PC-9 (cell line): ENCODE results near the gene LBX2. TPM values are rescaled to one million over a fixed set of nuclear protein-coding genes. Genes with fewer than 3 reads are reported as not detected.

Source experiments
- BruUV-seq: library from RNA; stranded (reverse); fragments of 400-500 nt; replicated peaks from 2 replicates; lab custom pipeline; 2021; lab: Mats Ljungman, UMichigan
- CTCF ChIA-PET: fragments of 300-600 bp; sonication (Branson Sonifier 250); formaldehyde crosslinking; loops from one replicate; lab custom pipeline; 2022; ENCODE audit warnings: antibody characterized with exemption; lab: Charles Lee
- POLR2A ChIA-PET: fragments of 300-600 bp; sonication (Branson Sonifier 250); formaldehyde crosslinking; loops from one replicate; lab custom pipeline; 2022; ENCODE audit warnings: antibody characterized with exemption; ENCODE audit not compliant: unreplicated experiment; lab: Charles Lee
- DNase-seq, 2 experiments: peaks; one replicate each; pipeline versions ENCODE4 v3.0.0 to v3.0.0-alpha.2; 2015 to 2022; ENCODE audit warnings: mixed read lengths in 1 of 2
- H2AFZ ChIP-seq: fragments of 200-600 bp; sonication (generic); 2 replicates; pipeline ENCODE4 v1.8.1; 2017; ENCODE audit warnings: antibody characterized with exemption
- H3F3A ChIP-seq: fragments of 200-600 bp; sonication (generic); 2 replicates; pipeline ENCODE4 v1.8.1; 2017; ENCODE audit warnings: antibody characterized with exemption, mild to moderate bottlenecking, low read depth; ENCODE audit not compliant: insufficient read depth
- H3K27ac ChIP-seq: fragments of 200-600 bp; sonication (generic); 2 replicates; pipeline ENCODE4 v1.6.1; 2016; ENCODE audit warnings: mixed run types
- H3K27me3 ChIP-seq: fragments of 200-600 bp; sonication (generic); 2 replicates; pipeline ENCODE4 v1.6.1; 2016; ENCODE audit warnings: low read depth, mixed run types; ENCODE audit not compliant: insufficient read depth
- H3K36me3 ChIP-seq: fragments of 200-600 bp; sonication (generic); 2 replicates; pipeline ENCODE4 v1.6.1; 2016; ENCODE audit warnings: low read depth, mixed run types
- H3K4me1 ChIP-seq: fragments of 200-600 bp; sonication (generic); replicated peaks from 2 replicates; pipeline ENCODE4 v1.6.1; 2016; ENCODE audit warnings: mixed run types; ENCODE audit not compliant: insufficient read depth
- H3K4me2 ChIP-seq: fragments of 200-600 bp; sonication (generic); 2 replicates; pipeline ENCODE4 v1.6.1; 2017; ENCODE audit warnings: mixed run types
- H3K4me3 ChIP-seq: fragments of 200-600 bp; sonication (generic); 2 replicates; pipeline ENCODE4 v1.6.1; 2016; ENCODE audit warnings: mixed run types
- H3K79me2 ChIP-seq: fragments of 200-600 bp; sonication (generic); 2 replicates; pipeline ENCODE4 v1.6.1; 2017; ENCODE audit warnings: low read depth, mixed run types
- H3K9me2 ChIP-seq: fragments of 200-600 bp; sonication (generic); 2 replicates; pipeline ENCODE4 v1.8.1; 2017; ENCODE audit warnings: mild to moderate bottlenecking; ENCODE audit not compliant: insufficient read depth
- H3K9me3 ChIP-seq: fragments of 200-600 bp; sonication (generic); 2 replicates; pipeline ENCODE4 v1.8.1; 2016; ENCODE audit warnings: low read depth; ENCODE audit not compliant: insufficient read depth
- H4K20me1 ChIP-seq: fragments of 200-600 bp; sonication (generic); 2 replicates; pipeline ENCODE4 v1.8.1; 2017; ENCODE audit not compliant: insufficient read depth
- EZH2 ChIP-seq: fragments of 200-600 bp; sonication (generic); IDR thresholded peaks from 2 replicates; pipeline ENCODE4 v1.8.0; 2017; ENCODE audit warnings: antibody characterized with exemption, low read depth
- intact Hi-C: fragments of 100-400 bp; cut with micrococcal nuclease; formaldehyde crosslinking; loops from one replicate; pipeline ENCODE4 v1.10.0; 2022; ENCODE audit not compliant: unreplicated experiment
- total RNA-seq: library from RNA; stranded (reverse); gene quantifications from 2 replicates; pipeline ENCODE4 v1.2.3, GENCODE V29; 2021
- TF ChIP-seq, protein P1 (sequence below): fragments of 200-600 bp; sonication (generic); conservative IDR thresholded peaks from 2 replicates; pipeline ENCODE4 v1.6.1; 2017; ENCODE audit warnings: mixed run types, antibody characterized with exemption, mild to moderate bottlenecking, moderate library complexity

LBX2 gene
- total RNA-seq, 1 experiment from 2014 or later = 0.76 TPM

- intact Hi-C loops = loop anchor here (1.0 to 10.0 kb wide), 6 partner anchors 24 to 172 kb away; partner anchors contain the start of genes AUP1, HTRA2, INO80B and PCGF1
- no peaks in the 10 kb centered on the region for H3K9me3 ChIP-seq
- TF ChIP-seq EZH2 = no peak
- TF ChIP-seq, protein P1, sequence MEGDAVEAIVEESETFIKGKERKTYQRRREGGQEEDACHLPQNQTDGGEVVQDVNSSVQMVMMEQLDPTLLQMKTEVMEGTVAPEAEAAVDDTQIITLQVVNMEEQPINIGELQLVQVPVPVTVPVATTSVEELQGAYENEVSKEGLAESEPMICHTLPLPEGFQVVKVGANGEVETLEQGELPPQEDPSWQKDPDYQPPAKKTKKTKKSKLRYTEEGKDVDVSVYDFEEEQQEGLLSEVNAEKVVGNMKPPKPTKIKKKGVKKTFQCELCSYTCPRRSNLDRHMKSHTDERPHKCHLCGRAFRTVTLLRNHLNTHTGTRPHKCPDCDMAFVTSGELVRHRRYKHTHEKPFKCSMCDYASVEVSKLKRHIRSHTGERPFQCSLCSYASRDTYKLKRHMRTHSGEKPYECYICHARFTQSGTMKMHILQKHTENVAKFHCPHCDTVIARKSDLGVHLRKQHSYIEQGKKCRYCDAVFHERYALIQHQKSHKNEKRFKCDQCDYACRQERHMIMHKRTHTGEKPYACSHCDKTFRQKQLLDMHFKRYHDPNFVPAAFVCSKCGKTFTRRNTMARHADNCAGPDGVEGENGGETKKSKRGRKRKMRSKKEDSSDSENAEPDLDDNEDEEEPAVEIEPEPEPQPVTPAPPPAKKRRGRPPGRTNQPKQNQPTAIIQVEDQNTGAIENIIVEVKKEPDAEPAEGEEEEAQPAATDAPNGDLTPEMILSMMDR = peak; percentile 91
- H3K36me3 ChIP-seq = peaks cover 12% of the 10 kb centered on the region
- H3K4me3 ChIP-seq = peak within 1 kb of the TSS; percentile 92
- peak; percentile 89 to 90 for DNase-seq
- H3K9me2 ChIP-seq = no peaks in the 10 kb centered on the region
- CTCF ChIA-PET = interaction anchor here (2.0 kb wide), 1 partner anchor 105 kb away, joined by 7 read pairs; no protein-coding TSS in a partner anchor
- H4K20me1 ChIP-seq = no peaks in the 10 kb centered on the region
- POLR2A ChIA-PET = interaction anchor here (0.6 to 0.8 kb wide), 4 partner anchors 24 to 1098 kb away, joined by 3 to 19 read pairs (median 6); partner anchors contain the start of gene ALMS1
- H3K4me2 ChIP-seq = peak within 1 kb of the TSS; percentile 89
- H3K79me2 ChIP-seq = peaks cover 37% of the 10 kb centered on the region
- BruUV-seq = TSS peak; percentile 69
- H3K27me3 ChIP-seq = no peaks in the 10 kb centered on the region
- peak within 1 kb of the TSS; percentile 94 for H2AFZ ChIP-seq
- peak within 1 kb of the TSS; percentile 53 for H3K27ac ChIP-seq
- peaks cover 18% of the 10 kb centered on the region for H3F3A ChIP-seq
- H3K4me1 ChIP-seq = peaks cover 19% of the 10 kb centered on the region
Measured at GRCh38 chr2:74482801-74483674, 16.4 kb downstream of the LBX2 start, which contains the start of the genes CCDC142 and TTC31. CCDC142 (minus strand) TSS chr2:74482998; CDS start chr2:74482837, 161 bp downstream. TTC31 (plus strand) TSS chr2:74483081; CDS start chr2:74483096, 15 bp downstream.

DNA sequence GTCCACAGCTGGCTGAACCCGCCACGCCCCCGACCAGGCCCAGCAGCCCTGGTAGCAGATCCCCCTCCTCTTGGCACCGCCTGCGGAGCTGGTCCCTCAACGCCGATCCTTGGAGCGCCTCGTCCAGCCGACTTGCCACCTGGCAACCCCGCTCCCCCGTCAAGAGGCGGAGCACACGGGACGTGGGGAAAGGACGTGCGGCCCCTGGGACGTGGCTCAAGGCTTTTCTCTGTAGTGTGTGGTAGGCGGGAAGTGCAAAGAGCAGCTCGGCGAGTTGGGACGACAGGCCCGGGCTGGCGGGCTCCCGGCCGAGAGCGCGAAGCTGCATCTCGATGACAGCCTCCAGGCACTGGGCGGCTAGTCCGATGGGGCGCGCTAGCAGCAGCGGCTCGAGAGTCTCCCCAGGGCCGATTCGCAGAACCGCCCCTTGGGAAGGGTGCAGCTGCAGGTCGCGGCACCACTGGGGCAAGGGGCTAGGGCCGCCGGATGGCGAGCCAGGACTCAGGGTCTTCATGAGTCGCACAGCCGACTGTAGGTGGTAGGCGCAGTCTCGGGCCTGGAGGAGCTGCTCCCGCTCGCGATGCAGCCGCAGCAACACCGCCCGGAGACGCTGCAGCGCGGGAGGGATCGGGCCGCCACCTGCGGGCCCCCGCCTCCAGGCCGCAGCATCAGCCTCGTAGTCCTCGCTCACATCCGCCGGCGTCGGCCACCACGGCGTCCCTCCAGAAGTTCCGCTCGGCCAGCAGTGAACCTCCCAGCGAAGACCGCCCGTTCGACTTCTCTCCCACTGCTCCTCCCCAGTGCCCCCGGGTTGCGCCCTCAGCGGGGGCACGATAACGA, 17.2 kb downstream of the LBX2 start:
- H3K4me1 ChIP-seq = peaks cover 13% of the 10 kb centered on the region
- peak in 1 of 2 experiments; percentile 34 for DNase-seq
- no peaks in the 10 kb centered on the region for H3K27me3 ChIP-seq
- H4K20me1 ChIP-seq = no peaks in the 10 kb centered on the region
- intact Hi-C loops = loop anchor here (5.0 to 10.0 kb wide), 2 partner anchors 65 to 173 kb away; partner anchors contain the start of gene SEMA4F
- peaks cover 17% of the 10 kb centered on the region; the same call in 1 of the 2 replicates for H3F3A ChIP-seq
- peak overlapping the region; percentile 53 for H3K27ac ChIP-seq
- peak overlapping the region; percentile 94 for H2AFZ ChIP-seq
- no peaks in the 10 kb centered on the region for H3K9me3 ChIP-seq
- ChIA-PET CTCF (interaction anchor here (2.0 kb wide), 1 partner anchor 106 kb away, joined by 7 read pairs; no protein-coding TSS in a partner anchor), POLR2A (interaction anchor here (0.6 to 0.7 kb wide), 3 partner anchors 23 to 1097 kb away, joined by 5 to 19 read pairs (median 8); partner anchors contain the start of gene ALMS1)
- peak overlapping the region; percentile 89 for H3K4me2 ChIP-seq
- H3K4me3 ChIP-seq = peak overlapping the region; percentile 92
- TF ChIP-seq, protein P1 = no peak
- TF ChIP-seq EZH2 = no peak
- H3K79me2 ChIP-seq = peaks cover 37% of the 10 kb centered on the region
- H3K36me3 ChIP-seq = peaks cover 12% of the 10 kb centered on the region
- BruUV-seq = TSS peak; percentile 28
- no peaks in the 10 kb centered on the region for H3K9me2 ChIP-seq
